Endothelial cell of hepatic sinusoid (primary cell): ENCODE data around the gene CNR2.
"Not testable (repeated sequence)": the region's sequence is repeated elsewhere in the genome, so short reads cannot be mapped to it uniquely, and the experiment has no call there.

Source experiments
- in situ Hi-C: cut with HindIII; loops from 2 replicates; pipeline ENCODE4 v1.10.0; 2017; ENCODE audit warnings: low sequenced_read_pairs

The CNR2 gene

DNA sequence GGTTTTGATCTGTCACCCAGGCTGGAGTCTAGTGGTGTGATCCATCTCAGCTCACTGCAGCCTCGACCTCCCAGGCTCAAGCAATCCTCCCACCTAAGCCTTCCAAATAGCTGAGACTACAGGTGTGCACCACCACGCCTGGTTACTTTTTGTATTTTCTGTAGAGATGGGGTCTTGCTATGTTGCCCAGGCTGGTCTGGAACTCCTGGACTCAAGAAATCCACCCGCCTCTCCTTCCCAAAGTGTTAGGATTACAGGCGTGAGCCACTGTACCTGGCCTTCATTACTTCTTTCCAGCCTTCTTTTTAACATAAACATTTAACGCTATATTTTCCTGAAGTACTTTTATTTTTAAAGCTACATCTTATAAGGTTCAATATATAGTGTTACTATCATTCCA lies 69.5 kb downstream of the CNR2 start:
- in situ Hi-C loops, result no loop called here

DNA sequence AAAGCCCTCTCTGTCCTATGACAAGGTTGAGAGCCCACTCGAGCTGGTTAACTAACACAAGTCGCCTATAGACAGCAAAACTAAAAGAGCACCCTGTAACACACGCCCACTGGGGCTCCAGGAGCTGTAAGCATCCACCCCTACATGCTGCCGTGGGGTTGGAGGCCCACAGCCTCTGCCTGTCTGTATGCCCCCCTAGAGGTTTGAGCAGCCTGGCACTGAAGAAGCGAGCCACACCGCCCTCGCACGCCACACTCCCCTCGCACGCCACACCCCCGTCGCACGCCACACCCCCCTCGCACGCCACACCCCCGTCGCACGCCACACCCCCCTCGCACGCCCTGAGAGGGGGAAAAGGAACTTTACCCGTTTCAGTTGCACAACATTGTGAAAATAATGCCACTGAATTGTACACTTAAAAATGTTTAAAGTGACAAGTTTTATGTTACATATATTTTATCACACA lies 74.7 kb downstream of the CNR2 start:
- in situ Hi-C loops, result no loop called here

DNA sequence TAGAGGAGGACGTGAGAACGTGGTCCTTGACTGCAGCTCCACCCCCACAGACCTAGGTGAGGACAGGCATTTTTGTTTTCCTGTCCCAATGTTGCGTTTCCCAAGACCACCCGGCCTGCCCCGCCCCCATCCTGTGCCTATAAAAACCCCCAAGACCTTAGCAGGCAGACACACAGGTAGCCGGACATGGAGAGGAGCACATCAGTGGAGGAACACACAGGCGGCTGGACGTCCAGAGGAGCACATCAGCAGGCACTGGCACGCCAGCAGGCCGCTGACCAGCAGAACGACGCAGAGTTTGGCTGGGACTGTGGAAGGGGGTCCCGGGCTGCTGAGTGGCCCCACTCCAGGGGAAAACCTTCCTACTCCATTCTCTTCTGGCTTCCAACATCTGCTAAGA lies 75.3 kb downstream of the CNR2 start:
- in situ Hi-C loops, result no loop called here

DNA sequence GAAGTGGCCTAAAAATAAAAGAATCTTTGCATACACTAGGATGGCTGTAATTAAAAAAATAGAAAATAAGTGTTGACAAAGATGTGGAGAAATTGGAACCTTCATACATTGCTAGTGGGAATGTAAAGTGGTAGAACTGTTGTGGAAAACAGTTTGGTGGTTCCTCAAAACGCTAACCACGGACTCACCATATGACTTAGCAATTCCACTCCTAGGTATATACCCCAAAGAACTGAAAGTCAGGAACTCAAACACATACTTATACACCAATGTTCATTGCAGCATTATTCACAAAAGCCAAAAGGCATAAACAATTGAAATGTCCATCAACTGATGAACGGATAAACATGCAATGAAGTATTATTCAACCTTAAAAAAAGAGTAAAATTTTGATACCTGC lies 77.1 kb downstream of the CNR2 start:
- in situ Hi-C loops, result no loop called here

DNA sequence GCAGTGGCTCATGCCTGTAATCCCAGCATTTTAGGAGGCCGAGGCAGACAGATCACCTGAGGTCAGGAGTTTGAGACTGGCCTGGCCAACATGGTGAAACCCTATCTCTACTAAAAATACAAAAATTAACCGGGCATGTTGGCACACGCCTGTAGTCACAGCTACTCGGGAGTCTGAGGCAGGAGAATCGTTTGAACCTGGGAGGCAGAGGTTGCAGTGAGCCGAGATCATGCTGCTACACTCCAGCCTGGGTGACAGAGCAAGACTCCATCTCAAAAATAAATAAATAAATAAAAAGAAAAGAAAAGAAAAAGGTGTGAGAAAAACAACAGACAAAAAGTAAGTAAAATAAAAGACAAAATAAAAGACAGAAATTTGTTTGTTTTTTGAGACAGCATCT lies 79.0 kb downstream of the CNR2 start:
- in situ Hi-C loops, result loop anchor here (5.0 kb wide), 1 partner anchor 78 kb away; the partner anchor contains the start of gene CNR2

DNA sequence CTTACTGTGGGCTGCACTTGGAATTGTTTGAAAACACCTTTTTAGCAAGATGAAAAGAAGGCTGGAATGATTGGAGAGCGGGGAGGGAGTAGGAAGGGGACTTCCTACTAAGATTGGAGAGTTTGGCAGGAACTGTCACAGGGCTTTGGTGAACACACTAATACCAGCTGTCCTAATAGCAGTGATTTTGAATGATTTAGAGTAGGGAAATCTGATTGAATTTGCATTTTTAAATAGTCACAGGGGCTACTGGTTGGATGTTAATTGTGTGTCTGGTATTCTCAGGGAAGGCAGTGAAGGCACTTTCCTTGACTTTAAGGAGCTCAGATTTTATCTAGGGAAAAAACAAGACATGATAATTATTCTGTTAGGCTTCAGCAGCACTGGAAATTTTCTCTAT lies 85.4 kb downstream of the CNR2 start:
- in situ Hi-C loops, result no loop called here

DNA sequence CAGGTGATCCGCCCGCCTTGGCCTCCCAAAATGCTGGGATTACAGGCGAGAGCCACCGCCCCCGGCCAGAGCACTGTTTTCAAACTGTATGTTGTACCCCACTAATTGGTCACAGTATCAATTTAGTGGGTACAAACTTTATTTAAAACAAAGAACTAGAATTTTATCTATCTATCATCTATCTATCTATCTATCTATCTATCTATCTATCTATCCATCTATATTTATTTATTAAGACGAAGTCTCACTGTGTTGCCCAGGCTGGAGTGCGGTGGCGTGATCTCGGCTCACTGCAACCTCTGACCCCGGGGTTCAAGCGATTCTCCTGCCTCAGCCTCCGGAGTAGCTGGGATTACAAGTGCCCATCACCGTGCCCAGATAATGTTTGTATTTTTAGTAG lies 86.6 kb downstream of the CNR2 start:
- in situ Hi-C loops, result not testable (repeated sequence)

DNA sequence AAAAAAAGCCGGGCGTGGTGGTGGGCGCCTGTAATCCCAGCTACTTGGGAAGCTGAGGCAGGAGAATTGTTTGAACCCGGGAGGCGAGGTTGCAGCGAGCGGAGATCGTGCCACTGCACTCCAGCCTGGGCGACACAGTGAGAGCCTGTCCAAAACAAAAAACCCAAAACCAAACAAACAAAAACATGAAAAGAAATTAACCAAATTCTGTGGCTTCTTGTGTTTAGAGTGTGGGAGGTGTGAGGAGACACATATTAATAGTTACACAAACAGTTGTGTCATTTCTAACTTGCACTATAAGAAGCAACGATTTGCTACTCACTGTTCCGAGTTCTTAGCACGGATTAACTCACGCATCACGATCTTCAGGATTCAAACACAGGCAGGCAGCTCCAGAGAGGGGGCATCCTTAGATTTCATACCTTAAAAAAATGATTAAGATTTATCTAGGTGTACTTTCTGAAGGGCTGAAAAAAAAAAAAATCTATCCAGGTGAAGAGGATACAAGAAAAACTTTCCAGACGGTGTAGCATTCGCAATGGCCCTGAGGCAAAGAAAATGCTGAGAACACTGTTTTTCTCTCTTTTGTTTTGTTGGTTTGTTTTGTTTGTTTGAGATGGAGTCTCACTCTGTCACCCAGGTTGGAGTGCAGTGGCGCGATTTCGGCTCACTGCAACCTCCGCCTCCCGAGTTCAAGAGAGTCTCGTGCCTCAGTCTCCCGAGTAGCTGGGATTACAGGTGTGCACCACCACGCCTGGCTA lies 87.2 kb downstream of the CNR2 start:
- in situ Hi-C loops, result no loop called here

DNA sequence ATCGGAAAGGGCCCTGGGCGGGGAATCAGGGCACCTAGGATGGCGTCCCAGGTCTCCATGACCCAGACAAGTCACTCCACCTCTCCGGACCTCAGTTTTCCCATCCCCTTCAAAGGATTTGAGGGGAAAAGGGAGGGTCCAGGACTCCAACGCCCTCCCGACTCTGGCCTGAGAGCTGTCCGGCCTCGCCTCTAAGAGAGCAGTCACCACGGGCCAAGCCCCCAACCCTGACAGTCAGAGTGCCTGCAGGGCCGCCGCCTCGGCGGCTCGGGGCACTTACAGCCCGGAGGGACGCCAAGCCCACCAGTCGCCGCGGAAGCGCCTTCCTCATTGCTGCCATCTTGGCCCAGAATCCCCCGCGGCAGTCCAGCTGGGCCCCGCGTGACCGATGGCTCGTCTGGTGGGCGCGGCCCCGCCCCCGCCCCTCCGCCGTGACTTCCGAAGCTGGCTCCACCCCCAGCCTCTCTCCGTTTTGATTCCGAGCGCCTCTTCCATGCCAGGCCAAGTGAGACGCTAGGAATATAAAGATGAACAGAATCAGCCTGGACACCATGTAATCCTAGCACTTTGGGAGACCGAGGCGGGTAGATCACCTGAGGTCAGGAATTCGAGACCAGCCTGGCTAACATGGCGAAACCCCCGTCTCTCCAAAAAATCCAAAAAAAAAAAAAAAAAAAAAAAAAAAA lies 87.9 kb downstream of the CNR2 start, which contains the start of gene HMGCL:
TSS of gene HMGCL (minus strand) at position 354 of the 686 bp plus-strand sequence. CDS start at position 340, 14 bp downstream.
- in situ Hi-C loops, result no loop called here

DNA sequence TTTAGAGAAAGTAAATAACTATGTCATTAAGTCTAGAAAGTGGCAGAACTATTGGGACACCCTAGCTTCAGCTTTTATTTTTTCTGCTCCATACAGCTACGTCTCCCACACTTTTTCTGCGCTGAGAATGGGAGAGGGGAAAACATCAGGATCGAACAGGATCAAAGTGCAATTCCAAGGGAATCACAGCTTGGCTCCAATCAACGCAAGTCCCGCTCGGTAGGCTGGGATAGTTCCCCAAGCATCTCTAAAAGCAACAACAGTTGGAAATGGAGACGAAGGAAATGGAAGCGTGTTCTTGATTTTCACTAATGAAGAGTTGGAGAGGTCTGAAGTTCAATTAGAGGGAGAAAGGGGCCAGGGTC lies 88.5 kb downstream of the CNR2 start:
- in situ Hi-C loops, result no loop called here

DNA sequence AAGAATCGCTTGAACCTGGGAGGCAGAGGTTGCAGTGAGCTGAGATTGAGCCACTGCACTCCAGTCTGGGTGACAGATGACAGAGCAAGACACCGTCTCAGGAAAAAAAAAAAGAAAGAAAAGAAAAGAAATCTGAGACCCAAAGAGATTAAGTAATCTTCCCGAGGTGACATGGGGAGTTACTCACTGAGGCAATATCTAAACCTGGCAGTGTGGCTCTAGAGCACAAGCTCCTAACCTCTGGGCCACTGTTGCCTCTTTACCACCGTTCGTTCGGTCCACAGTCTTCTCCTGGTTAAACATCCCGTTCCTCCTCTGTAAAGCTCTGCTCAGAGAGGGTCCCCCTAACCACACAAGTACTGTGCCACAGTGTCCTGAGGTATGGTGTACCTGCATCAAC lies 89.4 kb downstream of the CNR2 start:
- in situ Hi-C loops, result no loop called here
